ENCODE data around the gene CYB561.
"Not testable (repeated sequence)": the region's sequence is repeated elsewhere in the genome, so short reads cannot be mapped to it uniquely, and the experiment has no call there.

CYB561 gene

GRCh38 chr17:63463771-63464170, 17.7 kb upstream of the CYB561 start:
- Histone ChIP-seq H3K9me3 (ENCODE audit: control insufficient read depth, insufficient read depth, low read depth, low read length) (peaks cover 6% of the 10 kb centered on the region; the same call in 1 of the 2 replicates), H3K4me1 (ENCODE audit: control insufficient read depth, insufficient read depth, low read length) (no peaks in the 10 kb centered on the region), H3K27ac (ENCODE audit: low read depth, low read length) (no peak overlapping the region), H3K27me3 (ENCODE audit: control insufficient read depth, insufficient read depth, low read length) (no peaks in the 10 kb centered on the region), H3K9ac (ENCODE audit: low read length) (no peak overlapping the region), H3K4me3 (ENCODE audit: low read depth, low read length) (no peak overlapping the region), H3K36me3 (ENCODE audit: control insufficient read depth, insufficient read depth, low read length) (no peaks in the 10 kb centered on the region)

GRCh38 chr17:63460018-63460417, 13.9 kb upstream of the CYB561 start:
- H3K27ac ChIP-seq (ENCODE audit: low read depth, low read length): no peak overlapping the region
- H3K4me3 ChIP-seq (ENCODE audit: low read depth, low read length): no peak overlapping the region
- H3K4me1 ChIP-seq (ENCODE audit: control insufficient read depth, insufficient read depth, low read length): no peaks in the 10 kb centered on the region
- H3K36me3 ChIP-seq (ENCODE audit: control insufficient read depth, insufficient read depth, low read length): no peaks in the 10 kb centered on the region
- H3K27me3 ChIP-seq (ENCODE audit: control insufficient read depth, insufficient read depth, low read length): no peaks in the 10 kb centered on the region
- no peaks in the 10 kb centered on the region for H3K9me3 ChIP-seq (ENCODE audit: control insufficient read depth, insufficient read depth, low read depth, low read length)
- no peak overlapping the region for H3K9ac ChIP-seq (ENCODE audit: low read length)

- H3K36me3 ChIP-seq (ENCODE audit: control insufficient read depth, insufficient read depth, low read length): no peaks in the 10 kb centered on the region
- no peaks in the 10 kb centered on the region for H3K9me3 ChIP-seq (ENCODE audit: control insufficient read depth, insufficient read depth, low read depth, low read length)
- no peak overlapping the region for H3K9ac ChIP-seq (ENCODE audit: low read length)
- H3K4me3 ChIP-seq (ENCODE audit: low read depth, low read length): no peak overlapping the region
- H3K4me1 ChIP-seq (ENCODE audit: control insufficient read depth, insufficient read depth, low read length): no peaks in the 10 kb centered on the region
- no peak overlapping the region for H3K27ac ChIP-seq (ENCODE audit: low read depth, low read length)
- no peaks in the 10 kb centered on the region for H3K27me3 ChIP-seq (ENCODE audit: control insufficient read depth, insufficient read depth, low read length)
Measured at GRCh38 chr17:63458478-63458877, 12.4 kb upstream of the CYB561 start.

GRCh38 chr17:63455417-63455816, 9.3 kb upstream of the CYB561 start:
- H3K4me3 ChIP-seq (ENCODE audit: low read depth, low read length): no peak overlapping the region
- H3K4me1 ChIP-seq (ENCODE audit: control insufficient read depth, insufficient read depth, low read length): 0 out of 2 replicates have a peak, but pooled peaks cover 4% of the 10 kb centered on the region
- H3K9ac ChIP-seq (ENCODE audit: low read length): no peak overlapping the region
- no peaks in the 10 kb centered on the region for H3K36me3 ChIP-seq (ENCODE audit: control insufficient read depth, insufficient read depth, low read length)
- H3K9me3 ChIP-seq (ENCODE audit: control insufficient read depth, insufficient read depth, low read depth, low read length): no peaks in the 10 kb centered on the region
- no peaks in the 10 kb centered on the region for H3K27me3 ChIP-seq (ENCODE audit: control insufficient read depth, insufficient read depth, low read length)
- no peak overlapping the region for H3K27ac ChIP-seq (ENCODE audit: low read depth, low read length)

- Histone ChIP-seq H3K4me1 (ENCODE audit: control insufficient read depth, insufficient read depth, low read length) (0 out of 2 replicates have a peak, but pooled peaks cover 5% of the 10 kb centered on the region), H3K27ac (ENCODE audit: low read depth, low read length) (no peak overlapping the region), H3K9me3 (ENCODE audit: control insufficient read depth, insufficient read depth, low read depth, low read length) (no peaks in the 10 kb centered on the region), H3K27me3 (ENCODE audit: control insufficient read depth, insufficient read depth, low read length) (no peaks in the 10 kb centered on the region), H3K4me3 (ENCODE audit: low read depth, low read length) (no peak overlapping the region), H3K9ac (ENCODE audit: low read length) (no peak overlapping the region), H3K36me3 (ENCODE audit: control insufficient read depth, insufficient read depth, low read length) (no peaks in the 10 kb centered on the region)
Measured at GRCh38 chr17:63454915-63455314, 8.8 kb upstream of the CYB561 start.

GRCh38 chr17:63454357-63454756, 8.3 kb upstream of the CYB561 start:
- not testable (repeated sequence) for H3K9ac ChIP-seq (ENCODE audit: low read length); H3K27ac ChIP-seq (ENCODE audit: low read depth, low read length); H3K4me3 ChIP-seq (ENCODE audit: low read depth, low read length); H3K36me3 ChIP-seq (ENCODE audit: control insufficient read depth, insufficient read depth, low read length); H3K27me3 ChIP-seq (ENCODE audit: control insufficient read depth, insufficient read depth, low read length); H3K9me3 ChIP-seq (ENCODE audit: control insufficient read depth, insufficient read depth, low read depth, low read length); H3K4me1 ChIP-seq (ENCODE audit: control insufficient read depth, insufficient read depth, low read length)

- Histone ChIP-seq H3K4me3 (ENCODE audit: low read depth, low read length) (no peak overlapping the region), H3K27me3 (ENCODE audit: control insufficient read depth, insufficient read depth, low read length) (no peaks in the 10 kb centered on the region), H3K9me3 (ENCODE audit: control insufficient read depth, insufficient read depth, low read depth, low read length) (no peaks in the 10 kb centered on the region), H3K36me3 (ENCODE audit: control insufficient read depth, insufficient read depth, low read length) (no peaks in the 10 kb centered on the region), H3K4me1 (ENCODE audit: control insufficient read depth, insufficient read depth, low read length) (peaks cover 8% of the 10 kb centered on the region), H3K27ac (ENCODE audit: low read depth, low read length) (no peak overlapping the region), H3K9ac (ENCODE audit: low read length) (no peak overlapping the region)
Measured at GRCh38 chr17:63452962-63453551, 7.0 kb upstream of the CYB561 start.

- Histone ChIP-seq H3K9ac (ENCODE audit: low read length) (no peak overlapping the region), H3K27ac (ENCODE audit: low read depth, low read length) (no peak overlapping the region), H3K4me3 (ENCODE audit: low read depth, low read length) (no peak overlapping the region), H3K36me3 (ENCODE audit: control insufficient read depth, insufficient read depth, low read length) (no peaks in the 10 kb centered on the region), H3K27me3 (ENCODE audit: control insufficient read depth, insufficient read depth, low read length) (no peaks in the 10 kb centered on the region), H3K9me3 (ENCODE audit: control insufficient read depth, insufficient read depth, low read depth, low read length) (no peaks in the 10 kb centered on the region), H3K4me1 (ENCODE audit: control insufficient read depth, insufficient read depth, low read length) (peaks cover 16% of the 10 kb centered on the region)
Measured at GRCh38 chr17:63452046-63452961, 6.2 kb upstream of the CYB561 start.

GRCh38 chr17:63451150-63451549, 5.0 kb upstream of the CYB561 start:
- Histone ChIP-seq H3K9me3 (ENCODE audit: control insufficient read depth, insufficient read depth, low read depth, low read length) (no peaks in the 10 kb centered on the region), H3K4me3 (ENCODE audit: low read depth, low read length) (no peak overlapping the region), H3K36me3 (ENCODE audit: control insufficient read depth, insufficient read depth, low read length) (no peaks in the 10 kb centered on the region), H3K4me1 (ENCODE audit: control insufficient read depth, insufficient read depth, low read length) (peaks cover 25% of the 10 kb centered on the region), H3K27ac (ENCODE audit: low read depth, low read length) (no peak overlapping the region), H3K9ac (ENCODE audit: low read length) (no peak overlapping the region), H3K27me3 (ENCODE audit: control insufficient read depth, insufficient read depth, low read length) (no peaks in the 10 kb centered on the region)

GRCh38 chr17:63450551-63450950, 4.4 kb upstream of the CYB561 start:
- Histone ChIP-seq H3K9ac (ENCODE audit: low read length) (no peak overlapping the region), H3K4me1 (ENCODE audit: control insufficient read depth, insufficient read depth, low read length) (peaks cover 25% of the 10 kb centered on the region), H3K27me3 (ENCODE audit: control insufficient read depth, insufficient read depth, low read length) (no peaks in the 10 kb centered on the region), H3K36me3 (ENCODE audit: control insufficient read depth, insufficient read depth, low read length) (no peaks in the 10 kb centered on the region), H3K9me3 (ENCODE audit: control insufficient read depth, insufficient read depth, low read depth, low read length) (no peaks in the 10 kb centered on the region), H3K4me3 (ENCODE audit: low read depth, low read length) (no peak overlapping the region), H3K27ac (ENCODE audit: low read depth, low read length) (no peak overlapping the region)

- Histone ChIP-seq H3K4me1 (ENCODE audit: control insufficient read depth, insufficient read depth, low read length) (peaks cover 25% of the 10 kb centered on the region), H3K27ac (ENCODE audit: low read depth, low read length) (no peak overlapping the region), H3K9ac (ENCODE audit: low read length) (no peak overlapping the region), H3K9me3 (ENCODE audit: control insufficient read depth, insufficient read depth, low read depth, low read length) (no peaks in the 10 kb centered on the region), H3K4me3 (ENCODE audit: low read depth, low read length) (no peak overlapping the region), H3K36me3 (ENCODE audit: control insufficient read depth, insufficient read depth, low read length) (no peaks in the 10 kb centered on the region), H3K27me3 (ENCODE audit: control insufficient read depth, insufficient read depth, low read length) (no peaks in the 10 kb centered on the region)
Measured at GRCh38 chr17:63448655-63449054, 2.5 kb upstream of the CYB561 start.

Data from HUES6 (cell line).